ENCODE results near the gene ZNF436.
A peak's percentile ranks its signal among the peaks of the same experiment; 100 is the strongest.

The ZNF436 gene

DNA sequence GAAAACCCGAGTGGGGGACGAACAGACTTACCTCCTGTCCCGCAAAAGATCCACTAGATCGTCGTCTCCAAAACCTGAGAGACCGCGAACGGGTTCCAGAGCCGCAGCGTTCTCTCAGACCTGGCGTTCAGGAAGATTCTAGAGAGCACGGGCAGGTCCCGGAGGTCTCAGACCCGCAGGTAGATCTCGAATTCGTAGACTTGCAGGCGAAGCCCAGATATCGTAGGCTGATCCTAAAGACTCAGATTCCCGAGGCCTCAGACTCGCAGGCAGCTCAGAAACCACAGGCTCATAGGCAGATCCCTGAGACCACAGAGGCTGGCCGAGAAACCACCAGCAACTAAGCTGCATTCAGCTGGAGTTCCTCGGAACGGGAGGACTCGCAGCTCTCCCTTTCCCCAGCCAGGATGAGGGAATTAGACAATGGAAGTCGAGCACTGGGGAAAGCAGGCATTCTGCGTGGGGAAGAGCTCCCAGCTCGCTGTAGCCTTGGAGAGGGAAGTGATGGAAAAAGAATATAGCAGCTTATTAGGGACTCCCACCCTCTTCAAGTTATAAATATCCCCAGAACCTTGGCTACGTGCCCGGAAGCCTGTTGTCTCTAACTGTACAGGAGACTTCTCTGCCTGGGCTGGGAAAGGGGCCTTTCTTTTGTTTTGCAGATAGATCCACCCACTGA lies at the start of gene ZNF436:
Gene ZNF436, minus strand, starts transcription at position 502 of the 679 bp plus-strand sequence. CDS start 1,831 bp downstream, outside the sequence.
- Mint-ChIP-seq H3K36me3 (peaks cover 12 to 24% of the 10 kb centered on the region in 2 donors), H3K27me3 (no peaks in the 10 kb centered on the region), H3K4me1 (peaks cover 22 to 43% of the 10 kb centered on the region in 2 donors), H3K27ac (peak within 1 kb of the TSS; percentile 98), H3K4me3 (peak within 1 kb of the TSS; percentile 98 to 99), H3K9me3 (no peaks in the 10 kb centered on the region)
- ATAC-seq (replicated peaks): no peak
- peak; percentile 3 for DNase-seq

DNA sequence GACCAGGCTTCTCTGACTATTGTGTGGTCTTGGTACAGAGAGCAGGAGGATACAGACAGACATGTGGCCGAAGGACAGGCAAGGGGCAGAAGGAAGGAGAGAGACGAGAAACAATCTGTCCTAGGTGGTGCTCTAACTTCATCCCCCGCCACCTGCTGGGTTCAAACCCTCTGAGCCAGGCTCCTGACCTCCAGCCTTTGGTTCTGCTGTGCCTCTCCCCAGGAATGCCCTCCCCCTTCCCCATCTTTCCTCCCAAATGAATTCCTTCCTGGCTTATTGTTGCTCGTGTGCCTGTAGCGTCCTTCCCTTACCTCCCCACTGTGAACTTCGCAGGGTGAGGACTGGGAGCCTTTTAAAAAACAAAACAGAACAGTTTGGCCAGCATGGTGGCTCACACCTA lies 49.5 kb upstream of the ZNF436 start:
- Mint-ChIP-seq H3K4me3 (no peak overlapping the region), H3K9me3 (no peaks in the 10 kb centered on the region), H3K36me3 (no peaks in the 10 kb centered on the region), H3K4me1 (peaks cover 13 to 21% of the 10 kb centered on the region in 2 donors), H3K27me3 (peaks cover 27 to 34% of the 10 kb centered on the region in 2 donors), H3K27ac (no peak overlapping the region)
- ATAC-seq (replicated peaks) (no peak), DNase-seq (no peak)

DNA sequence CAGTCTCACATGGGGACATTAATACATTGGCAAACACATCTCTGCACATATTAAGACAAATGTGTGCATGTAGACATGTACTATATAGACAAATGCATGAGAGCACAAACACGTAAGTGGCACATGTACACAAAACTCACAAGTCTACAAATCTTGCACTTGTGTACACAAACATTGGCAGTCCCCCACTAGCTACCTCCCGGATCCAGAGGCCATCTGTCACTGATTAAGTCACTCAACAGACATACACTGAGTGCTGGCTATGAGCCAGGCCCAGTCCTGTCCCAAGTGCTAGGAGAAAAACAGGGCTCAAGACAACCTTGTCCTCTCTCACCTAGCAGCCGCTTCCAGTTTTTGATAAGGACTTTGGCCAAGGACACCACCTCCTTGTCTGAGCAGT lies 47.9 kb upstream of the ZNF436 start:
- Mint-ChIP-seq H3K27ac (no peak overlapping the region), H3K36me3 (no peaks in the 10 kb centered on the region), H3K9me3 (no peaks in the 10 kb centered on the region), H3K4me1 (peaks cover 2 to 5% of the 10 kb centered on the region in 2 donors), H3K27me3 (peaks cover 12 to 17% of the 10 kb centered on the region in 2 donors), H3K4me3 (no peak overlapping the region)
- ATAC-seq (replicated peaks) (no peak), DNase-seq (no peak)

DNA sequence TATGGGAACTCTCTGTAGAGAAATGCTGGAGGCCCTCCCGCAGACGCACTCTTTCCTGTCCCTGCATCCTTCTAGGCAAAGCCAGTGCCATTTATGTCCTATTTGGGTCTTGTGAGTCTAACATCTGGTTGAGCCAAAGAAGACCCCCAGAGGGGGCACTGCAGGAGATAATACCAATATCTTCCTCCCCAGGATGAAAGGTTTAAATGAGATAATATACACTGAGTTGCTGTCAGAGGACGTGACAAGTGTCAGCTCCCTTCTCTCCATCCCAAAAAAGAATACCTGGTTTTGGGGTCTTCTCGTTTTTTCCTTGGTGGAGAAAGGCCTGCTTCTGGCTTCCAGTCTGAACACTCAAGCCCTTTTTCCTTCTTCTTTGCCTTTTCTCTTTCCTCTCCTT lies 47.3 kb upstream of the ZNF436 start:
- ATAC-seq (replicated peaks) (no peak), DNase-seq (no peak)
- Mint-ChIP-seq H3K27me3 (peaks cover 6 to 11% of the 10 kb centered on the region in 2 donors), H3K27ac (no peak overlapping the region), H3K4me1 (no peaks in the 10 kb centered on the region), H3K9me3 (no peaks in the 10 kb centered on the region), H3K36me3 (no peaks in the 10 kb centered on the region), H3K4me3 (no peak overlapping the region)

GRCh38 chr1:23408797-23409290 lies 39.2 kb upstream of the ZNF436 start:
- no peak for ATAC-seq (replicated peaks)
- Mint-ChIP-seq H3K4me3 (no peak overlapping the region), H3K36me3 (no peaks in the 10 kb centered on the region), H3K27me3 (no peaks in the 10 kb centered on the region), H3K9me3 (no peaks in the 10 kb centered on the region), H3K27ac (no peak overlapping the region), H3K4me1 (peaks cover 0 to 4% of the 10 kb centered on the region in 2 donors)
- no peak for DNase-seq

DNA sequence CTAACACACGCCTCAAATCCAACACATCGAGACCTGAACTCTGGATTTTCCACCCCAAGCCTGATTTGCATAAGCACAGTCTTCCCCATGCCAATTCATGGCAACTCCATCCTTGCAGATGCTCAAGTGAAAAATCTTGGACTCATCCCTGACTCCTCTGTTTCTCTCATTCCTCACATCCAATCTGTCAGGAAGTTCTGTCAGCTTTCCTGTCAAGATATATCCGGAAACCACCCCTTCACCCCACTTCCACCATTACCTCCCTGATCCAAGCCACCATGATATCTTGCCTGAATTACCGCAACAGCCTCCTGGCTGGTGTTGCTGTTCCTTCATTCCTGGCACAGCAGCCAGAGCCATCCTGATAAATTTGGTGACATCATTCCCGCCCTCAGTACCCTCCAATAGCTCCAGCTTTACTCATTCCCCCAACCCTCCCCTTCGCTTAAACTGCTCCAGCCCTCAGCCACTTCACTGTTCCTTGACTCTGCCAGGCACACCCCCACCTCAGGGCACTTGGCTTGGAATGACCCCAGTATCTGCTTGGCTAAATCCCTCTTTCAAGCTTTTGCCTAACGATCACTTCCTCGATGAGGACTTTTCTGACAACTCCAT lies 37.5 kb upstream of the ZNF436 start:
- Mint-ChIP-seq H3K4me3 (no peak overlapping the region), H3K36me3 (no peaks in the 10 kb centered on the region), H3K27ac (no peak overlapping the region), H3K4me1 (peaks cover 0 to 4% of the 10 kb centered on the region in 2 donors), H3K9me3 (no peaks in the 10 kb centered on the region), H3K27me3 (no peaks in the 10 kb centered on the region)
- ATAC-seq (replicated peaks) (no peak), DNase-seq (no peak)

DNA sequence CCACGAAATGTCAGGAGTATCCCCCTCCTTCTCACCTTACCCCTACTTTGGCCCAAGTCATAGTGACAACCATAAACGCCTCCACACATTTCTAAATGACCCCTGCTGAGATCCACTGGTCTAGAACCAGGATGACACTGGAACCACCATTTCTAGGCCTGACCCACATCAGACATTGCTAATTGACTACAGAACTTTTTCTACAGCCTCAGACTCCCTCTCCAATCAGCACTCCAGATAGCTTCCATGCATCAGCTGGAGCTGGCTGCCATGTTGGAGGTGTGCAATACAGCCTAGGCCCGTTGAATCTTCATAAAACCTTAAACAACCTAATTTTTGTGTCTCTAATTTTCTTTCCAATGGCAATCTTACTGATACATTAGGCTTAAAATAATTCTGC lies 36.3 kb upstream of the ZNF436 start:
- ATAC-seq (replicated peaks): no peak
- H3K27me3 Mint-ChIP-seq: no peaks in the 10 kb centered on the region

DNA sequence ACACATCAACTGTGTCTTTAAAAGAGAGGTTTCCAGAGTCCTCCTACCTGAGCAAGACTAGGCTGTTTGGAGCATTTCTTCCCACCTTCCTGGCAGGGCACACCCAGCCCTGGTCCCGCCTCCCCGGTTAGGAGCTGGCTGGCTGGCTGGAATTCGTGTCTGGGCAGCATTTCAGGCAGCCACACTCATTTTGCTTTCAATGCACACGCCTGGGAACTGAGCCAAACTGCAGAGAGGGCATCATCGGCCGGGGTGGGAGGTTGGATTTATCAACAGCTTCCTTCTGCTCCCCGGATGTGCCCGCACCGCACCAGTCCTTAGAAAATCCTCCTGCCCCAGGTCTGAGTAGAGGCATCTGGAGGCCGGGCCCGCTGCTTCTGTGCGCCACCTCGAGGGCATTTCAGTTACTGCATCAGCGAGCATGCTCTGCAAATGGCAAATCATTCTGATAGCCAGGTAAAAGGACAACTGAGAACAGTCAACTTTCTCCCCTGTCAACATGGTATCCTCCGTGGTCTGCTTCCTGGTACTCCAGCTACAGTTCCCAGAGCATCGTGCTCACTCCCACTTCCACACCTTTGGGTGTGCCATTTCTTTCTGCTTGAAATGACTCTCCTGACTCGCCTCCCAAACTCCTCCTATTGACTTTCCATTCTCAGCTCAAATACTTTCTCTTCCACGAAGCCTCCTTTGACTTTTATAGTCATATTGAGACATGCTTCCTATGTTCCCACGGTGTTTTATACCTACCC lies 34.3 kb upstream of the ZNF436 start:
- Mint-ChIP-seq H3K4me3 (no peak overlapping the region), H3K27ac (no peak overlapping the region), H3K36me3 (no peaks in the 10 kb centered on the region), H3K27me3 (no peaks in the 10 kb centered on the region), H3K4me1 (peaks cover 0 to 4% of the 10 kb centered on the region in 2 donors), H3K9me3 (no peaks in the 10 kb centered on the region)
- ATAC-seq (replicated peaks) (peak; percentile 94 to 97), DNase-seq (peak; percentile 68)

More for the DNA sequence above, 36.3 kb upstream of the ZNF436 start:
- H3K4me3 Mint-ChIP-seq: no peak overlapping the region
- peaks cover 0 to 4% of the 10 kb centered on the region in 2 donors for H3K4me1 Mint-ChIP-seq
- no peaks in the 10 kb centered on the region for H3K9me3 Mint-ChIP-seq
- DNase-seq: no peak
- no peak overlapping the region for H3K27ac Mint-ChIP-seq
- no peaks in the 10 kb centered on the region for H3K36me3 Mint-ChIP-seq

- H3K36me3 Mint-ChIP-seq: no peaks in the 10 kb centered on the region
Observed at GRCh38 chr1:23403355-23403734, 33.7 kb upstream of the ZNF436 start.

GRCh38 chr1:23403038-23403336 lies 33.4 kb upstream of the ZNF436 start:
- Mint-ChIP-seq H3K9me3 (no peaks in the 10 kb centered on the region), H3K27ac (no peak overlapping the region), H3K4me1 (peaks cover 0 to 4% of the 10 kb centered on the region in 2 donors), H3K4me3 (no peak overlapping the region), H3K36me3 (no peaks in the 10 kb centered on the region), H3K27me3 (no peaks in the 10 kb centered on the region)
- no peak for DNase-seq
- no peak for ATAC-seq (replicated peaks)

More at GRCh38 chr1:23403355-23403734, 33.7 kb upstream of the ZNF436 start:
- Mint-ChIP-seq H3K27ac (no peak overlapping the region), H3K4me1 (peaks cover 0 to 4% of the 10 kb centered on the region in 2 donors), H3K27me3 (no peaks in the 10 kb centered on the region), H3K4me3 (no peak overlapping the region), H3K9me3 (no peaks in the 10 kb centered on the region)
- ATAC-seq (replicated peaks): no peak
- no peak for DNase-seq

GRCh38 chr1:23402286-23403037 lies 32.8 kb upstream of the ZNF436 start:
- Mint-ChIP-seq H3K9me3 (no peaks in the 10 kb centered on the region), H3K27me3 (no peaks in the 10 kb centered on the region), H3K36me3 (no peaks in the 10 kb centered on the region), H3K4me1 (peaks cover 0 to 4% of the 10 kb centered on the region in 2 donors), H3K4me3 (no peak overlapping the region), H3K27ac (no peak overlapping the region)
- DNase-seq (no peak), ATAC-seq (replicated peaks) (no peak)

DNA sequence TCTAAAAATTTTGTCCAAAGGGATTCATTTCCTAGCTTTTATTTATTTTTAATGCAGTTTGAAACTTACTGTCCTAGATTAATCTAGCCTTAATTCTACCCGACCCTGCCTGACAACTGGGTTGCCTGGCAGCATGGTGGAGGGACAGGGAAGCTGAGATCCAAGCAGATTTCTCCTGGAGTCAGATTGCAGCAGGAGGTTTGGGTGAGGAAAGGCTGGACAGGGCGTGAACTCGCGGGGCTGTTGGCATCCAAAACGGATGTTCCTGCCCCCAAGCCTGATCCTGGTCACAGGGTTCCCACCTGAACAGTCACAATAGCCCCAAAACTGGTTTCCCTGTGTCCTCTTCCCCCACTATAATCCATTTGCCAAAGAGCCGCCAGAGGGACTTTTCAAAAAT lies 31.7 kb upstream of the ZNF436 start:
- H3K9me3 Mint-ChIP-seq: no peaks in the 10 kb centered on the region
- no peaks in the 10 kb centered on the region for H3K27me3 Mint-ChIP-seq
- H3K4me1 Mint-ChIP-seq: peaks cover 0 to 4% of the 10 kb centered on the region in 2 donors
- no peak overlapping the region for H3K4me3 Mint-ChIP-seq
- ATAC-seq (replicated peaks) (no peak), DNase-seq (no peak)
- no peaks in the 10 kb centered on the region for H3K36me3 Mint-ChIP-seq
- H3K27ac Mint-ChIP-seq: no peak overlapping the region

GRCh38 chr1:23400324-23401114 lies 30.9 kb upstream of the ZNF436 start:
- Mint-ChIP-seq H3K27ac (no peak overlapping the region), H3K4me1 (peaks cover 0 to 4% of the 10 kb centered on the region in 2 donors), H3K9me3 (no peaks in the 10 kb centered on the region), H3K36me3 (no peaks in the 10 kb centered on the region), H3K4me3 (no peak overlapping the region), H3K27me3 (no peaks in the 10 kb centered on the region)
- DNase-seq: no peak
- ATAC-seq (replicated peaks): no peak
